Measurements from ENCODE around the gene ZNF124.

The ZNF124 gene

DNA sequence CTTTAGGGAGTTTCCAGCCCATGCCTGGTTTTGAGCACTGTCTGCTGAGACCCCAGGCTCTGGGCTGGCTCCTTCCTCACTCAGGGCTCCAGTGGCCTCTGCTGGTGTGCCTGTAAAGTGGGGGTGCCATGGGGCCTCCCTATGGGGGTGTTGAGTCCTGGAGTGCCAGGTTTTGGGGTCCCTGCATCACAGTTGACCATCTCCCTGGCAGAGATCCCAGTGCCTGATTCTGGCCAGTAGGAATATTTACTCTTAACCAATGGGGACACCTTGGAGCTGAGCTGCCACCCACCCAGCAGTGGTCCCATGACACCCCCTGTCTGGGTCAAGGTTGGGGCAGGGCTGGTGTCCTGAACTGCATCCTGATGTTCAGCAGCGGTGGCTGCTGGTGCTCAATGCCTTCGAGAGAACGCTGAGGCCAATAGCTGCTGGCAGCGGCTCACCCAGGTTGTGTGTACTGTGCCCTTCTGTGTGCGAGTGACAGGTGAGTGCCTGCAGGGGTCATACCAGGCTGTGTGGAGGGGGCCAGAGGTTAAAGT lies 58.0 kb downstream of the ZNF124 start:
- no peak overlapping the region for H3K4me3 ChIP-seq (ENCODE audit: low read depth, low read length)

DNA sequence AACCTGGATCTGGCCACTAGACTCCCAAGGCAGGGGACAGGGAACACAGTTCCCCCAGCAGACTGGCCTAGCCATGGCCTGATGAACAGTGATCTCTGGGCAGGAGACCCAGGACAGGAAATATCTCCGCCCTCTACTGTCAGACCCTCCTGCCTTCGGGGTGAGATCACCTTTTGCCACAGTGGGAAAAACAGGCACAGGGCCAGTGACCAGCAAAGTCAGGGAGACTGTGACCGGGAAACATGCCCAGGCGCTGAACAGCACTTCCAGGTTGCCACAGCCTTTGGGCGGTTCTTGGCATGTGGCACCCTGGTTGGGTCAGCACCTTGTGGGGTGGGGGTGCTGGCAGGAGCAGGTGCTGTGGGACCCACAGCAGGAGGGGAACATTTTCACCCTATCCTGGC lies 58.7 kb downstream of the ZNF124 start:
- H3K4me3 ChIP-seq (ENCODE audit: low read depth, low read length) = no peak overlapping the region

DNA sequence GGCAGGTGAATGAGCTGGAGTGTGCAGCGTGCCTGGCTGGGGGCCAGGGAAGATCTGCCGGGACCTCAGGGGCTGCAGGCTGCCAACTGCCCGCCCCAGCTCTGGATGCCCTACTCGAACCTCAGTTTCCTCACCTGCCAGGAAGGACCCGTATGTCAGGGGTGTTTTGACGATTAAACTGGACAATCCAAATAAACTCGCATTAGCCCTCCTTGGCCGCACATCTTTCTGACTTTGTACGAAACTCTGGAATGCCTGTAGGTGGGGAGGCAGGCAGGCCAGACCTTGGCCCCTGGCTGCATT lies 59.4 kb downstream of the ZNF124 start:
- peak overlapping the region; percentile 53 for H3K4me3 ChIP-seq (ENCODE audit: low read depth, low read length)

DNA sequence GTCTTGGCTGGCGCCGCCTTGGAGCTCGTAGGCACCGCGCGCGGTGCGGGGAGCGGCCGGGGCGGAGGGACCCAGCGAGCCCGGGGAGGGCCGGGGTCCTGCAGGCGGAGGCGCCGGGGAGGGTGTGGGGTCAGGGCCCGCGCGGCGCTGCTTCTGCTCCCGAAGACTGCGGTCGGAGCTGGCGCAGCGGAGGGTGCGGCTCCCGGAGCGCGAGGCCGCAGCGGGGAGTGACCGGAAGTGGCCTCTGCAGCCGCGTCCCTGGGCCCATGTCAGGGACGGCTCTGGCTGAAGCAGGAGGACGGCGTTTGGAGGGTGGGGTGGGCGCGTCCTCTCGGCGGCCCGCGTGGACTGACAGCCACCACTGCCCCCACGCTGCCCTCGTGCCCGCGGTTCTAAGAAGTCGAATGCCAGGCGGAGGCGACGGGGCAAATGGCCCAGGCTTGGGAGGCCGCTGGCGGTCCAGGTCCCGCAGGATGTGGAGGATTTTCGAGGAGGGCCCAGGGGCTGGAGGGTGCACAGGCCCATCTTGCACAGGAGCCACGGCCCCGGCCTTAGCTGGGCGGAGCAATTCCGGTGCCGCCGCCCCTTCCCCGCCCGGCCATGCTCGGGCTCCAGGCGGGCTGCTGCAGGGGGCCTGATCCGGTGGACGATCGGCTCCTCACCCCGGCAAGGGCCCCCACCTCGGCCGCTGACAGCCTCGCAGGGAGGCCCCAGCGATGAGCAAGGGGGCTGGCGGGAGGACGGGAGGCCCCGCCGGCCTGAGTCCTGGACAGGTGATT lies 59.9 kb downstream of the ZNF124 start:
- H3K4me3 ChIP-seq (ENCODE audit: low read depth, low read length) = peak overlapping the region; percentile 53

DNA sequence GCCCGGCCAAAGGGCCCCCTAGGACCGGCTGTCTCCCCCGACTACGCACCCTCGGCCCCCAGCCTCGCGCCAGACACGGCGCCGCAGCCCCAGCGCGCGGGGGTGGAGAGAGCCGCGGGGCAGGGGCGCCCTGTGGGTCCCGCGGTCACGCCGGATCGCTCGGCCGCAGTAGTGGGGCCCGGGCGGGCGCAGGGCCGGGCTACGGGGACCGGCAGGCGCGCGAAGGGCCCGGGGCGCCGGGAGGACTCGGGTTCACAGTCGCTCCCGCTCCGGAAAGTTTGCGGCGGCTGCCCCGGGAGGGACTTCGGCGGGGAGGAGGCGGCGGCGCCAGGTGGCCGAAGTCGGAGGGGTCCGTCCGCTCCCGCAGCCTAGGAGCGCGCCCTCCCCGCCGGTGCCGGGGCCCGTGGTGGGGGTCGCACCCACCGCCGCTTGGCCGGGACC lies 60.5 kb downstream of the ZNF124 start:
- H3K4me3 ChIP-seq (ENCODE audit: low read depth, low read length) = peak overlapping the region; percentile 53

DNA sequence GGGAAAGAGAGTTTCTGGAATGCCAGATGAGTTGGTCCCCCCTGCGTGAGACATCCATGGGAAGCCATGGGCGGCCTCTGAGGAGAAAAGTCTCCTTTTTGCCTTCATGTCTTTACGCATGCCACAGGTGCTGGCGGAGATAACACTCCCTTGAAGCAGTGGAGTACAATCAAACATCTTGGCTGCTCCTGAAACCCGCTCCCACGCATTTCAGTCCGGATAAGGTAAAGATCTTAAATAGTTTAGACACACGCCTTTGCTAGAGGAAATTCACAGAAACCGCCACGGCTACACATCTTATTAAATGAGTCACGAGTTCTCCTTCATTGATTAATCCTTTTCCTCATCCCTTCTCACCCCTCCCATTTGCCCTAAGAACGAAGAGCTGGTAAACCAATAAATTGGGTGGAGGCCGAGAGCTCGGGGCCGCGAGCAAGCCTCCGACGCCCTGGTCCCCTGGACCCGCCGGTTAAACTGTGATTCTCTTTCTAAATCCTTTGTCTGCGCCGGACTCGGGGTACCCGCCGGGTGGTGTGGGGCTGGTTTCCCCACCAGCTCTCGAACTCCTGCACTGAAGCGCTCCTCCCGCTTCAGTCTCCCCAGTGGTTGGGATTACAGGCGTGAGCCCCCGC lies 61.1 kb downstream of the ZNF124 start:
- peak overlapping the region; percentile 53 for H3K4me3 ChIP-seq (ENCODE audit: low read depth, low read length)

DNA sequence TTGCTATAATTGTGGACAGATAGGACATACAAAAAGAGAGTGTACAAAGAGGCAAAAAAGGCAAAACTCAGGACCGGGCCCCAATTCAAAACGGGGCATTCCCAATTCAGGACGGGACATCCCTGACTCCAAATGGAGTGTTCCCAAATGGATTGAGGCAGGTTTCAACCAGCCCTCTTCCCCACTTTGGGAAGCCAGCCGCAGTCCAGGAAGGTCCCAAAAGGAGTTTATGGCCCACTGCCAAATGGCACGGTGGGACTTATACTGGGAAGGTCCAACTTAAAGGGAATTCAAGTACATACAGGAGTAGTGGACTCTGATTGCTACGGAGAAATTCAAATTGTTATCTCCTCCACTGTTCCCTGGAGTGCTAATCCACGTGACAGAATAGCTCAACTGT lies 64.1 kb downstream of the ZNF124 start:
- no peak overlapping the region for H3K4me3 ChIP-seq (ENCODE audit: low read depth, low read length)

DNA sequence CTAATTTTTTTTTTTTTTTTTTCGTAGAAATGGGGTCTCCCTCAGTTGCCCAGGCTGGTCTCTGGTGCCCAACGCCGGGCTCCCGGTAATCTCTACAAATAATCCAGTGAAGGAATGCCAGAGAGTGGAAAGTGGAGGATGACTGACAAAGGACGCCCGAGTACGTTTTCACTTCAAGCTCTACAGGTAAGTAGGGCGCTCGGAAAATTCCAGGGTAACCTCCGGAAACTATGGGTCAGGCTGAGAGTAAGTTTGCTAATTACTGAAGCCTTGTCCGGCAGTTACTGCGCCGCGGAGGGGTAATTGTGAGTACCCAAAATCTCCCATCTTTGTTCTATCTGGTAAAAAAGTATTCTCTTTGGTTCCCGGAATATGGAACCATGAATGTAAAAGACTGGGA lies 65.9 kb downstream of the ZNF124 start:
- H3K4me3 ChIP-seq (ENCODE audit: low read depth, low read length) = no peak overlapping the region

All from iPS-11a (cell line).